SKM-1 treated with dmso at 0.1 percent for 144 hours (cell line): ENCODE data around the gene WDR55.
"Not testable (repeated sequence)": the region's sequence is repeated elsewhere in the genome, so short reads cannot be mapped to it uniquely, and the experiment has no call there.

Experiments
- DNase-seq: peaks from one replicate; lab custom pipeline; 2025; ENCODE audit not compliant: unreplicated experiment; lab: John Stamatoyannopoulos, UW

The WDR55 gene, protein sequence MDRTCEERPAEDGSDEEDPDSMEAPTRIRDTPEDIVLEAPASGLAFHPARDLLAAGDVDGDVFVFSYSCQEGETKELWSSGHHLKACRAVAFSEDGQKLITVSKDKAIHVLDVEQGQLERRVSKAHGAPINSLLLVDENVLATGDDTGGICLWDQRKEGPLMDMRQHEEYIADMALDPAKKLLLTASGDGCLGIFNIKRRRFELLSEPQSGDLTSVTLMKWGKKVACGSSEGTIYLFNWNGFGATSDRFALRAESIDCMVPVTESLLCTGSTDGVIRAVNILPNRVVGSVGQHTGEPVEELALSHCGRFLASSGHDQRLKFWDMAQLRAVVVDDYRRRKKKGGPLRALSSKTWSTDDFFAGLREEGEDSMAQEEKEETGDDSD

DNA sequence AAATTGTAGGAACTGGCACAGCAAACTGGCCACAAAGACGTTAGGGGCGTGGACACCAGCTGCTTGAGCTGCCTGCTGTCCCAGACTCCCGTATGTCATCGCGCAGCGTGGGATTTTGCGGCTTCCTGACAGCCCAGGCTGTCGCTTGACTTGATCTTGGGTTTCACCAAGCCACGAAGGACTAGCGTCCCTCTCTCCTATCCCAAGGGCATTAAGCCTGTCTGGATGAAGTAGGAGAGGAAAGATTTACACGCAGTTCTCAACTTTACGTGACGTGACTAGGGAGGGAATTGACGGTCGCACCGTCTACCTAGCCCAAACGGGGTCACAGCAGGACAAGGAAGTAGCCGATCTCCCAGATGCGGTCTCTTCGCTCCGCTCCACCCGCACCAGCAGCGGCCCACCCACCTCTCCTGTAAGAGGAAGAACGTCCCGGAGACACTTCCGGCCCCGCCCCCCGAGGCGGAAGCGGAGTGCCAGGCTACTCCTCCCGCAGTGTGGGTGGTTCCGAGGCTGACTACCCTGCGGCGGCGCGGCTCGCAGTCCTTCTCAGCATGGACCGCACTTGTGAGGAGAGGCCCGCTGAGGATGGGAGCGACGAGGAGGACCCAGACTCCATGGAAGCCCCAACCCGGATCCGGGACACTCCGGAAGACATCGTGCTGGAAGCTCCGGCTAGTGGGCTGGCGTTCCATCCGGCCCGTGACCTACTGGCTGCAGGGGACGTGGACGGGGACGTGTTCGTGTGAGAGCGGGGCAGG lies at the start of gene WDR55:
Gene WDR55, plus strand, starts transcription at position 546 of the 761 bp plus-strand sequence. Its CDS starts 9 bp downstream, at position 555.
- DNase-seq, result peak; percentile 96

DNA sequence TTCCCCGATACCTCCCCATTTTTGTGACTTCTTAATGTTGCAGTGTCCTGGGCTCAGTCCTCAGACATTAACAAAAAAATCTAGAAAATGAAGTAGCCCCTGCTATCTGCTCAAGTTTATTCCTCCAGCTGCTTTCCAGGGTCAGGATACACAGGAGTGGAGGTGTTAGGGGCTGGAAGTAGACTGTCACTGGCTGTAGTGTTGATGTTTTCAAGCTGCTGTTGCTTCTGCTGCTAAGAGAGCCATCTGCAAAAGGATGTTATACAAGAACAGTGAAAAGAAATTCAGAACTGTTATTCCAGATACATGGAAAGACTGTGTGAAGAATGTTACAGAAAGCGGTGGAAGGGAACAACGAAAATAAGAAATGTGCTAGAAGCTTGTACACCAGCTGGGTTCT lies 42.4 kb upstream of the WDR55 start:
- DNase-seq, result no peak

DNA sequence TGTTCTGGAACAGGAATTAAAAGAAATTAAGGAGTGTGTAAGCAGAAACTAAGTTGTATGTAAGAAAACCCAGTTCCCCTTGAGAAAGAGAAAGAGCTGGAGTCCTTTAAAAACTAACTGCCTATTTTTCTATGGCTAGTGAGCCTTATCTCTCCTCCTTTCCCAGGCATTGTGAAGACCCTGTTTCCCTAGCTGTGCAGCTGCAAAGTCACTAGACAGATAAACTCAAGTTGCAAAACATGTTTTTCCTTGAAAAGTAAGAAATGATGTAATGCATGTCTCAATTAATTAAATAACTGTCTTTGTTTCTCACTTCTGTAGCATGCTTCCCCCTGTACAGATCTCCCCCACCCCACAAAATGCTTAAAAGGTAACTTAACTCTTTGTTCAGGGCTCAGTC lies 41.6 kb upstream of the WDR55 start:
- not testable (repeated sequence) for DNase-seq

DNA sequence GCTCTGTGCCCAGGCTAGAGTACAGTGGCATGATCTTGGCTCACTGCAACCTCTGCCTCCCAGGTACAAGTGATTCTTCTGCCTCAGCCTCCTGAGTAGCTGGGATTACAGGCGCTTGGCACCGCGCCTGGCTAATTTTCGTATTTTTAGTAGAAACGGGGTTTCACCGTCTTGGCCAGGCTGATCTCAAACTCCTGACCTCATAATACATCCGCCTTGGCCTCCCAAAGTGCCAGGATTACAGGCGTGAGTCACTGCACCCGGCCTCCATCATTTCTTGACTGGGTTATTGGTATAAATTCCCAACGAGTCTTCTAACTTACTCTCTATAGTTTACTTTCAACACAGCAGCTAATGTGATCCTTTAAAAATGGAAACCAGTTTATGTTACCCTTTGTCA lies 39.8 kb upstream of the WDR55 start:
- not testable (repeated sequence) for DNase-seq

DNA sequence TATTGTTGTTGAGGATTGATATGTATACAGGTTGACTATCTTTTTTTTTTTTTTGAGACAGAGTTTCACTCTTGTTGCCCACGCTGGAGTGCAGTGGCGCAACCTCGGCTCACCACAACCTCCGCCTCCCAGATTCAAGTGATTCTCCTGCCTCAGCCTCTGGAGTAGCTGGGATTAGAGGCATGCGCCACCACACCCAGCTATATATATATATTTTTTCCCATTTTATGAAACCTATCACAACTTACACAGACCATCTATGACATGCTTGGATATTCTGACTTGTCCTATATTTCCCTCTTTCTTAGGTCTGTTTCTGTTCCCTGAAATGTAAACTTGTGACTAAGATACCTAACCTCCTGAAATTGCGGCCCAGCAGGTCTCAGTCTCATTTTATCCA lies 36.7 kb upstream of the WDR55 start:
- DNase-seq, result no peak

DNA sequence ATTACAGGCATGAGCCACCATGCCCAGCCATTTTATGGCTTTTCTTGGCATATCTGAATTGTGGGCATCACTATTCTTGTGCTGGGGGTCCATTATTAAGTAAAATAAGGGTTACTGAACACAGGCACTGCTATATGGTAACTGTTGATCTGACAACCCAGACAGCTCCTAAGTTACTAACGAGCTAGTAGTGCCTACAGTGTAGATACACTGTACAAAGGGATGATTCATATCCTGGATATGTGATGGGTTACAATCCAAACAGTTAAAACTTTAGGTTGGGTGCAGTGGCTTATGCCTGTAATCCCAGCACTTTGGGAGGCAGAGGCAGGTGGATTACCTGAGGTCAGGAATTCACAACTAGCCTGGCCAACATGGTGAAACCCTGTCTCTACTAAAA lies 36.0 kb upstream of the WDR55 start:
- no peak for DNase-seq

DNA sequence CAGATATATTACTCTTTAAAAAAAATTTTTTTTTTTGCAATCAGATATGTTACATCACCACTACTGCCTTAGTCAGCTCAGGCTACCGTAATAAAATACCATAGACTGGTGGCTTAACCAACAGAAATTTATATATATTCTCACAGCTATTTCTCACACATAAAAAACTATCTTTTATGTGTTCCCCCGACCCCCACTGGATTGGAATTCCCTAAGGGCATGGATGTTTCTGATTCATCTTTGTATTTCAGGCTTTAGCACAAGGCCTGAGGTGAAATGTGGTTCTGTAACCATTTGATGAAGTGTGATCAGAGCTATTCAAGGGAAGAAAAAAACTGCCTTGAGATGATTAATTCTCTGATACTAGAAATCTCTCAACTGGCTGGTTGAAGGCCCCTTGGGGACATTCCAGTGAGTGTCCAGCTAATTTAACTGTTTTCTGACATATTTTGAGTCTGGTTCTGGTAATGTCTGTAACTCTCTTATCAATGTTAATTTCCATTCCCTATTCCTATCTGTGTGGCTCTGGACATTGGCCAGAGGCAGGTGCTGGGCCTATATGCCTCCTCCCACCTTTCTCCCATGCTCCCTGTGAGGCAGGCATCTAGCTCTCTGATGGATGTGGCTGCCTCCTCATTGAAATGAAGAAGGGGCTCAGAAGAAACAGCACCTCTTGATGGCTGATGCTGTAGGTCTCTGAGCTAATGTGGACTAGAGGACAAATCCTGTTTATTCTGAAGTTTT lies 34.2 kb upstream of the WDR55 start:
- DNase-seq, result no peak

DNA sequence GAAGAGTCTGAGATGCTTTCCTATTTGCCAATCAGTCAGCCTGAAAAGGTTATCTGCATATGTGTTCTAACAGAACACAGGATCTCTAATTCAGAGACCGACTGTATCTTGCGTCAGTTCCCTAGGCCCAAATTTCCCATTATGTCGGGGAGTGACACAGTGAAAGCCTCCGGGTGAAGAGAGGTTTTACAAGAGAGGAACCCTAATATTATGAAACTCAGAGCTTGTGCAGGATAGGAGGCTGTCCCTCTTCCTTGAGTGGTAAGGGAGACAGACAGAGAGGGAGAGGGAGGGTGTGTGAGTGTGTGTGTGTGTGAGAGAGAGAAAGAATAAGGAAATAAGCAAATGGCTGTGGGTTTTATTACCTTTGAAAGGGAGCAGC lies 33.7 kb upstream of the WDR55 start:
- peak; percentile 59 for DNase-seq

DNA sequence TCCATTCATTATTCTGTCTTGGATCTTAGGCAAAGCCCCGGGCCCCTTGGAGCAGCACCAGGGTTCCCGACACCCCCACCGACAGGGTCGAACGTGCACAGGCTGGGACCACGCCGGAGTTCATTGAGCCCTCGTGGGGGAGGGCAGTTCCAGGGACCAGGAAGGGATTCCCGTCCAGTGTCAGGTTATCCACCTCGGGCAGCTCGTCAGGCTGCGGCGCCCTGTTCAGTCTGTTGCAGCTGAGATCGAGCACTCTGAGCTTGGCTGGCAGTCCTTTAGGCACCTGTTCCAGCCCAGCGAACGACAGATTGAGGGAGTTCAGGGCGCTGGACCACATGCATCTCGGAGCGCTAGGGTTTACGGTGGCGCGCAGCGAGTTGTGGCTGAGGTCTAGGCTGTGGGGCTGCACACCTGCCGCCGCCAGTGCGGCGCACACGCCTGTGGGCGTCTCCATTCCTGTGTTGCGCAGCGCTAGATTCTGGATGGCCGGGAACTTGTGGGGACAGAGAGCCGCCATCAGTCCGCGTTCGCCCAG lies 32.8 kb upstream of the WDR55 start:
- no peak for DNase-seq

DNA sequence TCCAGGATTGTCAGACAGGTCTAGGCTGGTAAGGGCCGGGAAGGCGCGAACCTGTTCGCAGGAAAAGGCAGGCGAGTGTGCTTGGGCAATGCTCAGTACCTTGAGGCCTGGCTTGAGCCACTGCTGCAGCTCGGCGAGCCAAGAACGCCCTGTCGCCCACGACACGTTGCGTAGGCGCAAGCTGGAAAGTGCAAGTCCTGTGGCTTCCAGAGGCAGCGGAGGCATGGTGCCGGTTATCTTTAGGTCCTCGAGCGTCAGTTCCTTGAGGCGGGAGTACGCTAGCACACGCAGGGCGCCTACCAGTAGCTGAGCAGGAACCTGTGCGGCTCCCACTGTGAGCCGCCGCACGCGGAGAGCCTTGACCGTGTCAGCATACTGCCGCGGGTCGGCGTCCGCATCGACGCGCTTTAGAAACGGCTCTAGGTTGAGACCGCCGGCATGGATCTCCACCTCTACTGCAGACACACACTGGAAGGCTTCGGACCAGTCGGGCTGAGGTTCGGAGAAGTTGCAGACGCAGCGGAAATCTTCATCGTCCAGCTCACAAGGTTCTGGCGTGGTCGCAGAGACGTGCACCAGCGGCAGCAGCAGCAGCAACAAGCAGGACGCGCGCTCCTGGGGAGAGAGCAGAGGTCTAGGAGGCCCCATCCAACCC lies 32.2 kb upstream of the WDR55 start:
- DNase-seq, result no peak

DNA sequence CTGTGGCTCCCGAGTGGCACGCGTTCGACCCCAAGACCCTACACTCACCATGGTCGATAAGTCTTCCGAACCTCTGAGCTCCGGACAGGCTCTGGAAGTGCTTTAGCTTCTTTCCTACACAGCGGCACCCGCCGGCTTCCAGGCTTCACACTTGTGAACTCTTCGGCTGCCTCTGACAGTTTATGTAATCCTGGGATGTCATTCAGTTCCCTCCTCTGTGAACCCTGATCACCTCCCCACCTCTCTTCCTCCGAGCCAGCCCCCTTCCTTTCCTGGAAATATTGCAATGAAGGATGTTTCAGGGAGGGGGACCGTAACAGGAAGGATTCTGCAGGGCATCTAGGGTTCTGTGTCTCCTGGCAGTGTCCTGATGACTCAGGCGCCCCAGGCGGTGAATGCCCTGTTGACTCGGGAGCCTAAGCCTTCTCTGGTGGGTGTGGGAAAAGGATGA lies 31.7 kb upstream of the WDR55 start, which contains the start of gene CD14:
Gene CD14, minus strand, starts transcription at position 155 of the 451 bp plus-strand sequence. Its CDS starts 104 bp downstream, at position 51.
- DNase-seq, result no peak

DNA sequence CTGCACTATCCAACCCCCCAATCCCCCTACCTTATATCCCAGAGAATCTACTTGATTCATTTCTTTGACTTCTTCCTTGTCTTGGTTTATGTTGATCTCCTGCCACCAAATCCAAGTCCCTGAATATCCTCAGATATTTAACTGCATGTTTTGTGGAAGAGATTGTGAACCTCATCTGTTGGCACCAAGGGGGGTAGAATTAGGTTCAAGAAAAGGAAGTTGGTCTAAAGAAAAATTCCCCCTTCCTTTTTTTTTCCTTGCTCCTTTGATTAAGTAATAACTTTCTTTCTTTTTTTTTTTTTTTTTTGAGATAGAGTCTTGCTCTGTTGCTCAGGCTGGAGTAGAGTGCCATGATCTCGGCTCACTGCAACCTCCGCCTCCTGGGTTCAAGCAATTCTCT lies 31.2 kb upstream of the WDR55 start:
- no peak for DNase-seq

DNA sequence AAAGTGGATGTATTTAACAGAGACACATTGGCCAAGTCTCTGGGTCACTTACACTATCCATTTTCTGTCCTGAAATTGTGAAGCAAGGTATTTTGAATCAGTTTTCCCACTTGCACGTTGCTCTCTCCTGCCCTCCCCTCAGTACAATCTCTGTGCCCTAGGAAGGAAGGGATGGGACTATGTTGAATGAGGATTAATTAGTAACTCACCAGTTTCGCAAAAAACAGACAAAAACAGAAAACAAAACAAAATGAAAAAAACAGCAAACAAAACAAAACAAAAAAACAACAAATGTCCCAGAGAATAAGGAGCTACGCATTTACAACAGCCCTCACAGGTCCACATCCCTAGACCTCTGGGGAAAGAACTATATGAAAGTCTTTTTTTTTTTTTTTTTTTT lies 30.6 kb upstream of the WDR55 start:
- no peak for DNase-seq

DNA sequence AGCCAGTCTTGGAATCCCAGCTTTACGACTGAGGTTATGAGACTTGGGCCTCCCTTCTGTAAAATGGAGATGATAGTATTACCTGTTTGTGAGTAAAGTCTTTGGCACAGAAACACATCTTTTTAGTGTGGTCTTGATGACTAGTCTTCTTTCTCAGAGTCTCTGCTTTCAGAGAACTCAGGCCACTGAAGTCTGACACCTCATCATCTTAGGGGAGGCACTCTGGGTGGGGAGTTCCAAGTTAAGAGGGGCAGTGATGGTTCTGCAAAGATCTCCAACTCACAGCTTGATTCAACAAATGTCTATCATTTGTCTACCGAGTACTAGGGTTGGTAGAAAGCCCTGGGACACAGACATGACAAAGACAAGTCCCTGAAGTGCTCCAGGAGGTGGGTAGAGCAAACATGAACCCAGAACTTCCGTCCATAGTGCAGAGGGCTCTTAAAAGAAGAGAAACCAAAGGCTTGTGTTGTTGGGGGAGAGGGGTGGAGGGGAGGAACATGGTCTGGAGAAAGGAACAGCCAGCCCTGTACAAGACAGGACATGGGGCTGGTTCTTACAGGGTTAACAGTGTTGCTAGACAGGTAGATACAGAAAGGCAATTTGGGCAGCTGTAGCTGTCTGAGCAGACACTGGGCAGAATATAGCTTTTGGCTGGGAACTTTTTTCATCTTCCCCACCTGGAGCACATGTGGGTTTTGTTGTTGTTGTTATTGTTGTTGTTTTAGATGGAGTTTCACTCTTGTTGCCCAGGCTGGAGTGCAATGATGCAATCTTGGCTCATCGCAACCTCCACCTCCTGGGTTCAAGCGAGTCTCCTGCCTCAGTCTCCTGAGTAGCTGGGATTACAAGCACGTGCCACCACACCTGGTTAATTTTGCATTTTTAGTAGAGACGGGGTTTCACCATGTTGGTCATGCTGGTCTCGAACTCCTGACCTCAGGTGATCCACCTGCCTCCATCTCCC lies 29.1 kb upstream of the WDR55 start:
- no peak for DNase-seq

DNA sequence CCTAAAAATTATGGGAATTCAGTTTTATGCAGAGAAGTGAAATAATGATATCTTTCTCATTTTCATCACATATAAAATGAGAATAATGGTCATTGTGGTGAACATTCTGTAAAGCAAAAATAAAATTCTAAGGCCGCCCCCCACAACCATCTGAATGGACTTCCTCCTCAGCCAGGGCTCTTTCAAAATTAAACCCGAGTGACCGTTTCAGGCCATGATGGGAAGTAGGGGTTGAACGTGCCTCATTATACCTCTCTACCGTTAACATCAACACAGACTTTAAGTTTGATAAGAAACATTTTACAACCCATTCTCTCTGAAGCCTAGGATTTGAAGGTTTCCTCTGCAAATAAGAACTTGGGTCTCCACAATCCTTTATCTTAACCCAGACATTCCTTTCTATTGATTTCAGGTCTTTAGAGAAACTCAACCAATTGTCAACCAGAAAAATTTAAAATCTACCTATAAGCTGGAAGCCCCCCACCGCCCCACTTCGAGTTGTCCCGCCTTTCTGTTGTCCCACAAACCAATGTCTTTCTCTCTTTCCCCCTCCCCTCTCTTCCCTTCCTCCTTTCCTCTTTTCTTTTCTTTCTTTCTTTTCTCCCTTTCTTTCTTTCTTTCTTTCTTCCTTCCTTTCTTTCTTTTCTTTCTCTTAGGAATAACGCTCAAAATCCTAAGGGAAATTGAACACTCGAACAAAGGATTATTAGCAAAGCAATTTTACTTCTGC lies 27.2 kb upstream of the WDR55 start:
- no peak for DNase-seq

DNA sequence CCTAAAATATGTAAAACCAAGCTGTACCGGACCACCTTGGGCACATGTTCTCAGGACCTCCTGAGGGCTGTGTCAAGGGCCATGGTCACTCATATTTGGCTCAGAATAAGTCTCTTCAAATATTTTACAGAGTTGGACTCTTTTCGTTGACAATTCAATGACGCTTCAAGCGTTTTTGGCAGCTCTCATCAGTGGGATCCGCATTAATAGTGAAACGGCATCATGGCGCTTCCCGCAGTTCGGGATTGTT lies 25.9 kb upstream of the WDR55 start:
- not testable (repeated sequence) for DNase-seq

DNA sequence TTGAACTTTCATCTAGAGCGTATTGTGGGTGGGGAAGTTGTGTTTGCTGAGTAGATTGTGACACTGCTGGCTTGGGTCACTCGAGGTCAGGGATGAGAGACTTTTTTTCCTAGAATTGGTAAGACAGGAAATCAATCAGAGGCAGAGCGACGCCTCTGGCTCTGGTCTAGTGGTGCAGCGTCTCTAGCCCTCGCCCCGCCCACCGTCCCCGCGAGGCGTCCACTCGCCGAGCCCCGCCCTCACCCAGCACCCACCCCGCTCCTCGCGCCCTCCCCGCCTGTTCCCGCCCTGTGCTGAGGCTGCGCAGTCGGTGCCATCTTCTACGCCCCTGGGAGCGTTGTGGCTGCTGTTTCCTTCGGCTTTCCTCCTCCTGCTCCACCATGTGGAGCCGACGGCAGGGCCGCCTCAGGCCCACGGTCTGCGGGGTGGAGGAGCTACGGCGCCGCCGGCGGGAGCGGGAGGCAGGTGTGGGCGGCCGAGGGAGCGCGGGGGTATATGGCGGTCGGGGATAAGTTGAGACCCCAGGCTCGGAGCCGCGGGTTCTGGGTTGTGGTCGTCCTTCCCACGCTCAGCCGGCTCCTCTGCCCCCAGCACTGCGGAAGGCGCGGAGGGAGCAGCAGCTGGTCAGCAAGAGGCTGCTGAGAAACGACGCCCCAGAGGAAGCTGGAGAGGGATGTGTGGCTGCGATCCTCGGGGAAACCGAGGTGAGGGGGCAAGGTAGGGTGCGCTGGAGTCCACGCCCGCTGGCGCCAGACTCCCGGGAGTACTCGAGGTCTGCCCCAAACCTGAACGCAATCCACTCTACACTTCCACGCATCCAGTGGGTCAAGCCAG lies 25.3 kb upstream of the WDR55 start, which contains the start of gene TMCO6:
Gene TMCO6, plus strand, starts transcription at position 304 of the 834 bp plus-strand sequence. Its CDS starts 77 bp downstream, at position 381.
- DNase-seq, result peak; percentile 99

DNA sequence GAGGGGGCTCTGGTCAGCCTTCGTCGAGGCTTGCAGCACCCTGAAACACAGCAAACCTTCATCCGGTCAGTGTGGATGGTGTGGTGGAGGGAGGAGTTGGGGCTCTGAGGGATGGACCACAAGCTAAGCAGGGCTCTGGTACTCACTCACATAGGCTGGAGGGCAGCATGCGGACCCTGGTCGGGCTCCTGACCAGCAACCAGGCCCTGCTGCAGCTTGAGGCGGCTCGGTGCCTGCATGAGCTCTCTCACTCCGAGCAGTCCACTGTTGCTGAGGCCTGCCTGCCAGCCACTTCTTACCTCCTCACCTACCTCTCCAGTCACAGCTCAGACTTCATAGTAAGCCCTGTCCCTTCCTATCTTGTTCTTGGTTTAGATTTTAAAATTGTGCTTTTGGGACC lies 23.0 kb upstream of the WDR55 start:
- no peak for DNase-seq
